GM23248 (cell line): ENCODE results near the gene TYW1. TPM values are rescaled to one million over a fixed set of nuclear protein-coding genes. Genes with fewer than 3 reads are reported as not detected.
A peak's percentile ranks its signal among the peaks of the same experiment; 100 is the strongest.
"Not testable (repeated sequence)": the region's sequence is repeated elsewhere in the genome, so short reads cannot be mapped to it uniquely, and the experiment has no call there.

ENCODE experiments used
- DNase-seq: peaks from one replicate; pipeline ENCODE4 v3.0.0-alpha.2; 2015
- H2AFZ ChIP-seq: fragments of 200-600 bp; sonication (generic); 2 replicates; pipeline ENCODE4 v1.6.1; 2016; ENCODE audit warnings: antibody characterized with exemption
- H3F3A ChIP-seq: fragments of 200-600 bp; sonication (generic); 2 replicates; pipeline ENCODE4 v1.6.1; 2016; ENCODE audit warnings: mild to moderate bottlenecking, antibody characterized with exemption, mixed run types; ENCODE audit not compliant: insufficient read depth
- H3K27ac ChIP-seq: fragments of 200-600 bp; sonication (generic); 2 replicates; pipeline ENCODE4 v1.5.1; 2016; ENCODE audit warnings: mild to moderate bottlenecking
- H3K27me3 ChIP-seq: fragments of 200-600 bp; sonication (generic); replicated peaks from 2 replicates; pipeline ENCODE4 v1.6.1; 2016; ENCODE audit warnings: mild to moderate bottlenecking; ENCODE audit not compliant: insufficient read depth
- H3K36me3 ChIP-seq: fragments of 200-600 bp; sonication (generic); 2 replicates; pipeline ENCODE4 v1.6.1; 2016; ENCODE audit warnings: low read depth, mild to moderate bottlenecking
- H3K4me1 ChIP-seq: fragments of 200-600 bp; sonication (generic); 2 replicates; pipeline ENCODE4 v1.6.1; 2016; ENCODE audit warnings: mild to moderate bottlenecking; ENCODE audit not compliant: insufficient read depth
- H3K4me2 ChIP-seq: fragments of 200-600 bp; sonication (generic); one replicate; pipeline ENCODE4 v1.6.1; 2016; ENCODE audit warnings: mild to moderate bottlenecking; ENCODE audit not compliant: unreplicated experiment
- H3K4me3 ChIP-seq: fragments of 200-600 bp; sonication (generic); 2 replicates; pipeline ENCODE4 v1.5.1; 2016; ENCODE audit warnings: mild to moderate bottlenecking
- H3K79me2 ChIP-seq: fragments of 200-600 bp; sonication (generic); 2 replicates; pipeline ENCODE4 v1.6.1; 2016; ENCODE audit warnings: mild to moderate bottlenecking; ENCODE audit not compliant: insufficient read depth
- H3K9ac ChIP-seq: fragments of 200-600 bp; sonication (generic); 2 replicates; pipeline ENCODE4 v1.6.1; 2016; ENCODE audit warnings: mild to moderate bottlenecking
- H3K9me2 ChIP-seq: fragments of 200-600 bp; sonication (generic); 2 replicates; pipeline ENCODE4 v1.6.1; 2016; ENCODE audit warnings: mixed run types, mild to moderate bottlenecking, moderate library complexity; ENCODE audit not compliant: insufficient read depth
- H3K9me3 ChIP-seq: fragments of 200-600 bp; sonication (generic); one replicate; pipeline ENCODE4 v1.6.1; 2017; ENCODE audit warnings: low read depth
- H4K20me1 ChIP-seq: fragments of 200-600 bp; sonication (generic); 2 replicates; pipeline ENCODE4 v1.6.0; 2016; ENCODE audit not compliant: insufficient read depth
- EZH2 ChIP-seq: fragments of 200-600 bp; sonication (generic); IDR thresholded peaks from 2 replicates; pipeline ENCODE4 v1.6.1; 2018; ENCODE audit warnings: antibody characterized with exemption, mild to moderate bottlenecking; ENCODE audit not compliant: insufficient read depth, poor library complexity, severe bottlenecking
- EZH2phosphoT487 ChIP-seq: fragments of 200-600 bp; sonication (generic); IDR thresholded peaks from 2 replicates; pipeline ENCODE4 v1.6.1; 2018; ENCODE audit warnings: antibody characterized with exemption, moderate library complexity, mild to moderate bottlenecking, low read depth; ENCODE audit not compliant: insufficient read depth
- WGBS, 2 experiments: methylation state at CpG; one replicate each; pipeline ENCODE4 v1.1.6; 2015 to 2017; ENCODE audit warnings: low lambda C conversion rate in 2 of 2, low coverage in 1 of 2; ENCODE audit errors: missing lambda C conversion rate in 2 of 2; 5-methylcytosine and 5-hydroxymethylcytosine counted together
- in situ Hi-C: fragments of 300-500 bp; cut with MboI; formaldehyde crosslinking; loops from 2 replicates; pipeline ENCODE4 v1.15.0; 2020
- polyA plus RNA-seq: library from polyadenylated mRNA; unstranded; fragments of >200 nt; fragmentation: Nextera tagmentation; extraction: Ambion mirVana; gene quantifications from 2 replicates; pipeline ENCODE4 v1.2.1, GENCODE V29; 2016
- total RNA-seq: library from RNA; depleted of rRNA; stranded (reverse); fragments of >200 nt; shearing (Covaris generic); gene quantifications from 2 replicates; pipeline ENCODE4 v1.2.3, GENCODE V29; 2014

The TYW1 gene
- total and polyA plus RNA-seq, 2 experiments from 2014 or later = 11.1 to 14.7 TPM

- in situ Hi-C loops = no loop called here
- Histone ChIP-seq H3K9me3 (no peaks in the 10 kb centered on the region), H3F3A (no peaks in the 10 kb centered on the region), H3K36me3 (no peaks in the 10 kb centered on the region), H3K4me3 (no peak overlapping the region), H2AFZ (no peak overlapping the region), H3K4me2 (no peak overlapping the region), H4K20me1 (no peaks in the 10 kb centered on the region), H3K9ac (no peak overlapping the region), H3K27ac (no peak overlapping the region), H3K9me2 (no peaks in the 10 kb centered on the region), H3K27me3 (no peaks in the 10 kb centered on the region), H3K79me2 (no peaks in the 10 kb centered on the region), H3K4me1 (no peaks in the 10 kb centered on the region)
- no peak for DNase-seq
- TF ChIP-seq EZH2phosphoT487 (no peak), EZH2 (no peak)
- 96 to 98% methylated on average over 5 of the region's 5 CpGs for WGBS, 2 experiments
These were observed 209.8 kb downstream of the TYW1 start for GRCh38 chr7:67206452-67206851.

GRCh38 chr7:67208656-67209055 is 212.0 kb downstream of the TYW1 start:
- in situ Hi-C loops = not testable (repeated sequence)

GRCh38 chr7:67209256-67209655 is 212.6 kb downstream of the TYW1 start:
- no peaks in the 10 kb centered on the region for H3K4me1 ChIP-seq
- H3K79me2 ChIP-seq = no peaks in the 10 kb centered on the region
- no peak overlapping the region for H3K4me3 ChIP-seq
- no peak overlapping the region for H3K27ac ChIP-seq
- TF ChIP-seq EZH2 (no peak), EZH2phosphoT487 (no peak)
- WGBS, 2 experiments = 95 to 97% methylated on average over 4 of the region's 4 CpGs
- no peaks in the 10 kb centered on the region for H3K9me3 ChIP-seq
- no peak overlapping the region for H3K4me2 ChIP-seq
- no peak for DNase-seq
- H3K9ac ChIP-seq = no peak overlapping the region
- in situ Hi-C loops = no loop called here
- H2AFZ ChIP-seq = no peak overlapping the region
- no peaks in the 10 kb centered on the region for H3K9me2 ChIP-seq
- H3K27me3 ChIP-seq = no peaks in the 10 kb centered on the region
- no peaks in the 10 kb centered on the region for H3K36me3 ChIP-seq
- H4K20me1 ChIP-seq = no peaks in the 10 kb centered on the region
- H3F3A ChIP-seq = no peaks in the 10 kb centered on the region

More at GRCh38 chr7:67208656-67209055, 212.0 kb downstream of the TYW1 start:
- not testable (repeated sequence) for H3K36me3 ChIP-seq, H3F3A ChIP-seq, H3K27me3 ChIP-seq, DNase-seq, H2AFZ ChIP-seq, H3K4me2 ChIP-seq, H4K20me1 ChIP-seq, H3K27ac ChIP-seq, H3K9ac ChIP-seq, H3K9me2 ChIP-seq, H3K4me1 ChIP-seq, H3K4me3 ChIP-seq, H3K9me3 ChIP-seq, H3K79me2 ChIP-seq
- 83 to 86% methylated on average over 3 to 4 of the region's 4 CpGs for WGBS, 2 experiments

- no peak overlapping the region for H3K27ac ChIP-seq
- TF ChIP-seq EZH2 (no peak), EZH2phosphoT487 (no peak)
- H3K9me3 ChIP-seq = no peaks in the 10 kb centered on the region
- H3K79me2 ChIP-seq = no peaks in the 10 kb centered on the region
- no peaks in the 10 kb centered on the region for H4K20me1 ChIP-seq
- no peaks in the 10 kb centered on the region for H3K36me3 ChIP-seq
- WGBS, 2 experiments = 94% methylated on average over 7 of the region's 7 CpGs
- no peaks in the 10 kb centered on the region for H3F3A ChIP-seq
- H3K4me3 ChIP-seq = no peak overlapping the region
- no peak for DNase-seq
- no peaks in the 10 kb centered on the region for H3K27me3 ChIP-seq
- H3K4me2 ChIP-seq = no peak overlapping the region
- no peaks in the 10 kb centered on the region for H3K4me1 ChIP-seq
- in situ Hi-C loops = no loop called here
- H3K9me2 ChIP-seq = no peaks in the 10 kb centered on the region
- no peak overlapping the region for H3K9ac ChIP-seq
- no peak overlapping the region for H2AFZ ChIP-seq
These were observed 213.9 kb downstream of the TYW1 start for GRCh38 chr7:67210567-67210966.

- H3K4me2 ChIP-seq, H3K9me2 ChIP-seq, H3K4me3 ChIP-seq, H3K9me3 ChIP-seq, H3K4me1 ChIP-seq, H3K9ac ChIP-seq, in situ Hi-C loops, H3K27me3 ChIP-seq, H3K27ac ChIP-seq, H2AFZ ChIP-seq, H3K79me2 ChIP-seq, H4K20me1 ChIP-seq, H3K36me3 ChIP-seq, H3F3A ChIP-seq, DNase-seq: not testable (repeated sequence)
- WGBS, 2 experiments = 92 to 96% methylated on average over 10 of the region's 10 CpGs
These were observed 215.2 kb downstream of the TYW1 start for GRCh38 chr7:67211650-67212330.

GRCh38 chr7:67213038-67213437 is 216.4 kb downstream of the TYW1 start:
- H3K4me2 ChIP-seq, H2AFZ ChIP-seq, H3K79me2 ChIP-seq, DNase-seq, H3K9me2 ChIP-seq, H3K4me1 ChIP-seq, H4K20me1 ChIP-seq, H3K9ac ChIP-seq, H3K27me3 ChIP-seq, H3K27ac ChIP-seq, H3K9me3 ChIP-seq, H3F3A ChIP-seq, H3K4me3 ChIP-seq, H3K36me3 ChIP-seq, in situ Hi-C loops: not testable (repeated sequence)
- WGBS, 2 experiments = 96 to 98% methylated on average over 5 to 7 of the region's 7 CpGs

GRCh38 chr7:67223551-67223950 is 226.9 kb downstream of the TYW1 start:
- in situ Hi-C loops = not testable (repeated sequence)

More at GRCh38 chr7:67223551-67223950, 226.9 kb downstream of the TYW1 start:
- H3K27me3 ChIP-seq, H3K9me3 ChIP-seq, H2AFZ ChIP-seq, H3K9me2 ChIP-seq, H3K36me3 ChIP-seq, H4K20me1 ChIP-seq, H3F3A ChIP-seq, H3K79me2 ChIP-seq, H3K4me3 ChIP-seq: not testable (repeated sequence)
- DNase-seq = peak; percentile 87
- 6 to 19% methylated on average over 2 of the region's 2 CpGs for WGBS, 2 experiments
- peak overlapping the region; percentile 29; the same call in 1 of the 2 replicates for H3K9ac ChIP-seq
- peak overlapping the region; percentile 56 for H3K27ac ChIP-seq
- peaks cover 16% of the 10 kb centered on the region for H3K4me1 ChIP-seq
- peak overlapping the region; percentile 47 for H3K4me2 ChIP-seq
